DMS79 (cell line): Measurements from ENCODE around the gene CORO1C.
A peak's percentile ranks its signal among the peaks of the same experiment; 100 is the strongest.
"Not testable (repeated sequence)": the region's sequence is repeated elsewhere in the genome, so short reads cannot be mapped to it uniquely, and the experiment has no call there.

ENCODE experiments used
- DNase-seq: peaks from one replicate; lab custom pipeline; 2025; lab: John Stamatoyannopoulos, UW

Gene CORO1C

GRCh38 chr12:108672054-108672453 lies 59.3 kb downstream of the CORO1C start:
- no peak for DNase-seq

DNA sequence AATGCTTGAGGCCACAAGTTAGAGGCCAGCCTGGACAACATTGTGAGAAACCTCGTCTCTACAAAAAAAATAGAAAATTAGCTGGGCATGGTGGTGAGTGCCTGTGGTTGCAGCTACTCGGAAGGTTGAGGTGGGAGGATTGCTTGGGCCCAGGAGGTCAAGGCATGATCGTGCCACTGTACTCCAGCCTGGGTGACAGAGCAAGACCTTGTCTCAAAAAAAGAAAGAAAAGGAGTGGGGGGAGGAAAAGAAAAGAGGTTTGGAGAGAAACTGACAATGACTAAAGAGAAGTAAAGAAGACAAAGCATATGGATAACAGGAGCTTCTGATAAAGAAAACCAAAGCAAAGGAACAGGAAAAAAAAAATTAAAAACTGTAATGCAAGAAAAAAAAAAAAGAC lies 60.2 kb downstream of the CORO1C start:
- no peak for DNase-seq

- no peak for DNase-seq
Observed at GRCh38 chr12:108670066-108670631, 61.2 kb downstream of the CORO1C start.

DNA sequence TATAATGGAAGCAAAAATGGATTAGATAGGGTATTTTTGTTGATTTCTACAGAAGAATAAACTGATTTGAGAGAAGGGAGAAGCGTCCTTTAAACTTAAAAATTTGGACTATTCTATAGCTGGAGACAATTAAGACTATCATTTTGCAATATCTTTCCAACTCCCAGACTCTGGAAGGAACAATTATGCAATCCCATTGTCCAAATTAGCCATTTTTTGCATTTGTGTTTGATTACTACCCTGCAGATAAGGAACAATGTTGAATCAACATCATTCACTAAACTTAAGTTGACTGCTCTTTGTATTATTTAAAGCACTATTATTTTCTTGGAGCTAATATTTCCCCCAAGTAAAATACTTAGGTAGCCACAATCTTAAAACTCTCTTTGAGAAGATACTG lies 62.8 kb downstream of the CORO1C start:
- no peak for DNase-seq

DNA sequence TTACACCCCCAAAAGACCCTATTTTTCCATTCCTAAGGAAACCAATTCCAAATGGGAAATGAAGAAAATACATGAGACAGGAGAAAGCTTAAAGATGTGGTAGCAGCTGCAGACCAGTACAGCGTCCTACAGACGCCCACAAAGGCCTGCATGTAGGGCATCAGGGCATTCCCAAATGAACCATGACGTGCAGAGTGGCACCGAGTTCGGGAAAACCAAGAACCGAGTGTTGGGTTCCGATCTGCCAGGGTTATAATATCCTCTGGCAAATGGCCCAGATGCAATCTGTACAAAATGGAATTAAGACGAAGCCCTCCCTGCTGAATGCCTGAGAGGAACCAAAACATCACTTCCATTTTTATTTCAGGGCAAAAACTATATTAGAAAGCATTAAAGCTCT lies 63.3 kb downstream of the CORO1C start:
- DNase-seq: no peak

GRCh38 chr12:108667349-108667748 lies 64.0 kb downstream of the CORO1C start:
- DNase-seq: no peak

GRCh38 chr12:108666401-108666881 lies 64.9 kb downstream of the CORO1C start:
- DNase-seq: no peak

DNA sequence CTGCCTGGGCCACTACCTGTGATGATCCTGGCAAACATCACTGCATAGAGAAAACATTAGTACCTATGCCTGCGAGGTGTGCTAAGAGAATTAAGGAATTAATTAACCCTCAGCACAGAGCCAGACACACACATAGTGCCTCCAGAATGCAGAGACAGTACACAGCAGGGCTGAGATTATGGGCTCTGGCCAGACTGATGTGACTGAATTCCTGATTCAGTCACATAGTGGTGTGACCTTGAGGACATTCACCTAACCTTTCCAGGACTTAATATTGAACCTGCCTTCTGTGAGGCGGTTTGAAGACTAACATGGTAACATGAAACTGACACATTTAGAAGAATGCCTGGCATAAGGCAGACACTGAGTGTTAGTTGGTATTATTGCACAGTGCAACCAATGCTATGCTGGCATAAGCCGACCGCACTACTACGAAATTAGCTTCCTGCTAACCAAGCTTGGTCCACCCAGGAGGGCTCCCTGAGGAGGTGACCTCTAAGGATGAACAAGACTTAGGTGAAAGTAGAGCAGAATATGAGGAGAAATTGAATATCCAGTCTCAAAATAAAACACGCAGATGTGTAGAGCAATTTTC lies 65.6 kb downstream of the CORO1C start:
- no peak for DNase-seq

- DNase-seq: peak; percentile 80
Observed at GRCh38 chr12:108664338-108665258, 66.7 kb downstream of the CORO1C start.

GRCh38 chr12:108663324-108664015 lies 67.8 kb downstream of the CORO1C start:
- DNase-seq: no peak

GRCh38 chr12:108658115-108658514 lies 73.2 kb downstream of the CORO1C start:
- DNase-seq: not testable (repeated sequence)

- DNase-seq: peak; percentile 56
Observed at GRCh38 chr12:108657130-108657745, 74.1 kb downstream of the CORO1C start.

DNA sequence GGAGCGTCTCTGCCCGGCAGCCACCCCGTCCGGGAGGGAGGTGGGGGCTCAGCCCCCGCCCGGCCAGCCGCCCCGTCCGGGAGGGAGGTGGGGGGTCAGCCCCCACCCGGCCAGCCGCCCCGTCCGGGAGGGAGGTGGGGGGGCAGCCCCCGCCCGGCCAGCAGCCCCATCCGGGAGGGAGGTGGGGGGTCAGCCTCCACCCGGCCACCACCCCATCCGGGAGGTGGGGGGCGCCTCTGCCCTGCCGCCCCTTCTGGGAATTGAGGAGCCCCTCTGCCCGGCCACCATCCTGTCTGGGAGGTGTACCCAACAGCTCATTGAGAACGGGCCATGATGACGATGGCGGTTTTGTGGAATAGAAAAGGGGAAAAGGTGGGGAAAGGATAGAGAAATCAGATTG lies 75.1 kb downstream of the CORO1C start:
- not testable (repeated sequence) for DNase-seq

GRCh38 chr12:108655812-108656175 lies 75.5 kb downstream of the CORO1C start:
- not testable (repeated sequence) for DNase-seq

DNA sequence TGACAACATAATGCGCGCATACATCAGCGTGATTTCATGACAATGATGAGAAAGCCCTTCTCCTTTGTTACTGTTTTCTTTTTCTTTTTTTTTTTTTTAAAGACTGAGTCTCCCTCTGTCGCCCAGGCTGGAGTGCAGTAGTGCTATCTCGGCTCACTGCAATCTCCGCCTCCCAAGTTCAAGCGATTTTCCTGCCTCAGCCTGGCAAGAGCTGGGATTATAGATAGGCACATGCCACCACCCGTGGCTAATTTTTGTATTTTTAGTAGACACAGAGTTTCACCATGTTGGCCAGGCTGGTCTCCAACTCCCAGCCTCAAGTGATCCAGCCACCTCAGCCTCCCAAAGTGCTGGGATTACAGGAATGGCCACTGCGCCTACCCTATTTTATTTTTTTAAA lies 76.7 kb downstream of the CORO1C start:
- DNase-seq: not testable (repeated sequence)

DNA sequence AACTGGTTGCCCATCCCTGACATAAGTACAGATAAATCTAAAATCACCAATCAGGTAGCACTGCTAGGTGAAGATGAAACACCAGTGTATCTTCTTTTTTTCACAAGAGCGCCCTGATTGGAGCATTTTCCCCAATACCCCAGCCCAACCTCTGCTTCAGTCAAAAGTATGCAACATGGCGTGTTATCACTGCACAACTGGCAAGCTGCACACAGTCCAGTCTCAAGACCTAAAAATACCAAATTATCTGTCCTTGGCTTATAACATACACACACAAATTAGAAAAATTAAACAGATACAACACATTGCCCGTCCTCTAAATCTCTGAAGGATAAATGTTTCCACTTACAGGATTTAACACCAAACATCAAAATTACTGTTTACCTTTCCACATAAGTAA lies 77.4 kb downstream of the CORO1C start:
- no peak for DNase-seq

GRCh38 chr12:108653082-108653516 lies 78.2 kb downstream of the CORO1C start:
- DNase-seq: peak; percentile 84

DNA sequence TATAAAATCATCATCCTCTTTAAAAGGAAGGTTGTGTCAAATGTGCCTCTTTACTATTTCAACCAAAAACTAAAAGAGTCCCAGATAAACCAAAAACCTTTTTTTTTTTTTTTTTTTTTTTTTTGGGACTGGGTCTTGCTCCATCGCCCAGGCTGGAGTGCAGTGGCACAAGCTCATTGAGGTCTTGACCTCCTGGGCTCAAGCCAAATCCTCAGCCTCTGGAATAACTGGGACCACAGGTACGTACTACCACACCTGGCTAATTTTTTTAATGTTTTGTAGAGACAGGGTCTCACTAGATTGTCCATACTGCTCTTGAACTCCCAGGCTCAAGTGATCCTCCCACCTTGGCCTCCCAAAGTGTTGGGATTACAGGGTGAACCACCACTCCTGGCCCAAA lies 81.2 kb downstream of the CORO1C start:
- no peak for DNase-seq

- no peak for DNase-seq
Observed at GRCh38 chr12:108649669-108650068, 81.6 kb downstream of the CORO1C start.

DNA sequence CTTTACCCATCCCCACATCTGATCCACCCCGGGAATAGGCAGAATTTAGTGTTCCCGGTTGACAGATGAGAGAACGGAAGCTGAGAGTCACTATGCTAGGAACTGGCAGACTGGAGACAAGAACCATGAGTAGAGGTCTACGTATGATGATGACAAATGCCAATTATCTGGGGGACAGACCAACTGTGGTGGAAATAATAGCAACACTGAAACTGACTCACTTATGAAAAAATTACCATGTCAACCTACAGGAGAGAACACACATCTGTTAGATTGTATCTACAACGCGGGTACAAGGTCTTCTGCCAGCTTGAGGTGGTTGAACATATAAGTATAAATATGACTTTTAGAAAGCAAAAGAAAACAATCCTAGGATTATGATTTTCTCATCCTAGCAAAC lies 82.2 kb downstream of the CORO1C start:
- DNase-seq: no peak

DNA sequence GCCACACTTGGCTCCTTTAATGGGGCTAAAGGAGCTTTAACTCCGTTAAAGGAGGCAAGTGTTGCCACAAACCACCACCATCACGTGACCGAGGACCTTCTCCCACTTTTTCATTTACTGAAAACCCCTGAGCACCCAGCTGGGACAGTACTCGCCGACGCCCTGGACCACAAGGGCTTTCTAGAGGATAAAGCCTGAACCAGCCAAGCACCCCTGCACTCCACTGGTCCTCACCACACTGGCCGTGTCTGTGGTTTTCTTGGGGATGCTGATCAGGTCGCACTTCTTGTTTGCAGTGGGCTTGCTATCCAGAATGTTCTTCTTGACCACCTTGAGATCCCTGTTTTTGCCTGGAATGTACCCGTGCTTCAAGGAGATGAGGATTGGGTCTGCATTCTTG lies 82.9 kb downstream of the CORO1C start:
- no peak for DNase-seq
